ENCODE measurements around the gene ZFYVE28.

ZFYVE28 gene

DNA sequence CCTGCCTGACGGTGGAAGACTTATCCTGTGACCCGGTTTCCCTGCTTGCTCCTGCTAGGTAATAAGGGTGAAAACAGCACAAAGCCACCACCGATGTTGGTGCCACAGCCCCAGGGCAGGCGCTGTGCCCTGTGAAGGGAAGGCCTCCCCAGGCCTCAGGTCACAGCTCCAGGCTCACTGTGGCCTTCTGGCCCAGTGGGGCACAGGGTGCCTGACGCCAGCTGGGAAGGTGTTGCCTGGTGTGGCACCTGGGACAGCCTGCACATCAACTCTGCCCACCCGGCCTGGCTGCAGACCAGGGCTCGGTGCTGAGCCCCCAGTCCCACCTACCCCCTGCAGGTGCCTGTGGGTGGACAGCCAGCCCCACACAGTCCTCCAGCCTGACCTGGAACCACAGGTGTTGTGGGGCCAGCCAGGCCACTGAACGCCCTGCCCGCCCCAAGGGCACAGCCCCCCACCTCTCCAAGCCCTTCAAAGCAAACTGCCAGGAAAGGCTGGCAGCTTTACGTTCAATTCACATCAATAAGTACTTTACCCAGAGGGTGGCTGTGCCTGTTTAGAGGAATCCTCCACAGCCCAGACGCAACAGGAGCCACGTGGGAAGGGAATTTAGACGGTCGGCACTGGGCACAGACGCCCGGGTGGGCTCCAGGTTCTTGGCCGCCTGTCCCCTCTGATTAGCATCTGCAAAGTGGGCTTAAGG lies 54.3 kb downstream of the ZFYVE28 start:
- intact Hi-C loops (cut with DNase I), result no loop called here
- no peak for DNase-seq

DNA sequence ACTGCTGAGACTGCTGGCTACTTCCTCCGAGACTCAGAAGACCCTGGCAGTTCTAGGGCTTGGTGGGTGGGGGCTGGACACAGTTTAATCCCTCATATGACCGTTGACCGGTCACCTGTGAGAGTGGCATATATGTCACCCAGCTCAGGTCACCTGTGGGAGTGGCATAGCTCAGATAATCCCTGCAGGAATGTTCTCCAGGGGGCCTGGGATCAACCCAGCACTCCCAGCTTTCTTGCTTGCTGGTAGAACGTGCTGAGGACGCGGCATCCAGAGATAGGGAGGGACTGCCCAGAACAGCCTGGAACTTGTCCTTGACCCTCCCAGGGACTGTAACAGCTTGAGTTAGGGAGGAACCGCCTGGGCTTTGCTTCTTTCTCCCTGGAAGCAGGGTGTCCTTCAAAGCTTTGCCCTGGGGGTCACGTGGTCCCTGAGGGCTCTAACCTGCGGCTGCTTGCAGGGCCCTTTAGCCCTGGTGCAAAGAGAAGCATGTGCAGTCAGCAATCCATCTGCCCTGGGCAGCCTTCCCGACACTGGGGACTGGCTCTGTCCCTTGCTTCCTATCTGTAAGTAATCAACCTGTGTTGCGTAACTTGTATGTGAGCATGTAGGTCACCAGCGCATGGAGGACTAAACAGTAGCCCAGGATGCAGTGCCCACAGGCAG lies 55.3 kb downstream of the ZFYVE28 start:
- intact Hi-C loops (cut with DNase I), result no loop called here
- DNase-seq, result peak in 1 of 42 donors; percentile 6

DNA sequence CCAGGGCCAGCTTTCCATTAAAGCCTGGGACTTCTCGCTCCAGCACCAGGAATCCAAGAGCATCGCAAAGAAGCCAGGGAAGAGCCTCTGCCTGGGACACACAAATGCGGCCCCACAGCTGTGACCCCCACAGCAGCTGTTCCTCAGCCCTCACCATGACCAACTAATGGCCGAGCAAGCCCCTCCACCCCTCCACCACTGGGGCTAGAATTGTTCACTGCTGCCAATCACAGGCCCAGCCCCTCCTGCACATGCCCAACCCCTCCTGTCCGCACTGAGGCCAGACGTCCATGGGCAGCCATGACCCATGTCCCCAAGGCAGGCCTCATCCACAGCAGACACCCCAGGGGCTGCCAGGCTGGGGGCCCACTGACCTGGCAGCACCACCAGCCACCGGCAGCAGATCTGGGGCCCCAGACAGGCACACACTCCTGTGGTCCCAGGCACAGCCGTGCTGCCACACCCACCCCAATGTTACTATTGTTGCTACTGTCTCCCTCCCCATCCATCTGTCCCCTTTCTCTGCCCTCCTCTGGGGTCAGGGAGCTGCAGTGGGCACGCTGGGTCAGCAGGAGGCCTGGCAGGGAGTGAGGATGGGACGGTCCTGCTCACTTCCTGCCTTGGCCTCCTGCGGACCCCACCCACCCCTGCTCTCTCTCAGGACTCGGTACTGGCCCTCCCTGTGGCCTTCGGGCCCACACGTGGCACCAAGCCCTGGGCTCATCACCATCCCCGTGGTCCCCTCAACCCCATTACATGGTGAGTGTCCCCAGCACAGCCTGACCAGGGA lies 56.0 kb downstream of the ZFYVE28 start:
- intact Hi-C loops (cut with DNase I), result no loop called here
- peak in 1 of 42 donors; percentile 4 for DNase-seq

DNA sequence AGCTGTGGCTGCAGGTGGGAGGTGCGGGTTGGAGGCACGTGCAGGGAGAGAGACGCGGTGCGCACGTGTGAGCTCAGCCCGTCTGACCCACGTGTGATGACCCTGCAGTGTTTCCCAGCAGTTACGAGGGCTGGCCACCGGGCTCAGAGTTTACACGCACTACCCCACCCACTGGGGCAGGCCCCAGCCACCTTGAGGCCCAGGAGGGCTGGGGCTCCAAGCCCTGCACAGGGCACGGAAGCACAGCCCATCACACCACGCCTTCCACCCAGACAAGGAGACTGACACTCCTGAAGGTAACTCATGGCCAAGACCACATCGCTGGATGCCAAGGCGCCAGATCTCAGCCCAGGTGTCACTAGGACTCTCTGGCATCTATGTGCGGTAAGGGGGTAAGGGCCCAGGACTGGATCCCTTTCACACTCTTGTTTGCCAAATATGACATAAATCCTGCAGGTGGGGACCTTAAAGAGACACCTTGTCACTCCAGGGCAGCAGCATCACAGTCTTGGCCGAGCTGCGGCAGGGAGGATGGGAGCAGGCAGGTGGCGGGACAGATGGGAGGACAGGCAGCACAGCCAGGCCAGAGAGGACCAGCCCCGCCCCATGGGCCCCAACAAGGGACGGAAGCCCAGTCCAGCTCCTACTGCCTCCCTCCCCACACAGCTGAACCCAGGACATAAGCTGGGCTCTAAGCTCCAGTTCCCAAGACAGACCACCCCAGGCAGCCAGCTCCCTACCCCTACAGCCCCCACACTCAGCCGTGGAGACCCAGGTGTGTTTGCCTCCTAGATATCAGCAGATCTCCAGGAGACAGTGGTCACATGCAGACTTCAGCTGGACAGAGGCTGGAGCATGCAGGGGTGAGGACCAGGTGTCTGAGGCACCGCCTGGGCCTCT lies 56.8 kb downstream of the ZFYVE28 start:
- intact Hi-C loops (cut with DNase I), result no loop called here
- peak in 1 of 42 donors; percentile 3 for DNase-seq

DNA sequence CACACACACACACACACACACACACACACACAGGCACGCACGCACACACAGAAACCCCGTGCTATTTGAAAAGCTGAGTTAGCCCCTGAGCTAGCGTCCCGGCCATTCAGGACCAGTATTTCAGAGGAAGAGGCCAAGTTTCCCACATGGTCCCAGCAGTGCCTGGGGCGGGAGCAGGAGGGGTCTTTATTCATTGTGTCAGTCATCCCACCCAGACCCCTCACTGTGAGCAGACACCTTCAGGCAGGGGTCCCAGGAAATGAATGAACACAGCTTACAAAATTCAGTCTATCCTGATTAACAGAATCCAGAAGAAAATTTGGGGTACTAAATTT lies 58.1 kb downstream of the ZFYVE28 start:
- intact Hi-C loops (cut with DNase I), result no loop called here
- DNase-seq, result peak in 1 of 42 donors; percentile 5

DNA sequence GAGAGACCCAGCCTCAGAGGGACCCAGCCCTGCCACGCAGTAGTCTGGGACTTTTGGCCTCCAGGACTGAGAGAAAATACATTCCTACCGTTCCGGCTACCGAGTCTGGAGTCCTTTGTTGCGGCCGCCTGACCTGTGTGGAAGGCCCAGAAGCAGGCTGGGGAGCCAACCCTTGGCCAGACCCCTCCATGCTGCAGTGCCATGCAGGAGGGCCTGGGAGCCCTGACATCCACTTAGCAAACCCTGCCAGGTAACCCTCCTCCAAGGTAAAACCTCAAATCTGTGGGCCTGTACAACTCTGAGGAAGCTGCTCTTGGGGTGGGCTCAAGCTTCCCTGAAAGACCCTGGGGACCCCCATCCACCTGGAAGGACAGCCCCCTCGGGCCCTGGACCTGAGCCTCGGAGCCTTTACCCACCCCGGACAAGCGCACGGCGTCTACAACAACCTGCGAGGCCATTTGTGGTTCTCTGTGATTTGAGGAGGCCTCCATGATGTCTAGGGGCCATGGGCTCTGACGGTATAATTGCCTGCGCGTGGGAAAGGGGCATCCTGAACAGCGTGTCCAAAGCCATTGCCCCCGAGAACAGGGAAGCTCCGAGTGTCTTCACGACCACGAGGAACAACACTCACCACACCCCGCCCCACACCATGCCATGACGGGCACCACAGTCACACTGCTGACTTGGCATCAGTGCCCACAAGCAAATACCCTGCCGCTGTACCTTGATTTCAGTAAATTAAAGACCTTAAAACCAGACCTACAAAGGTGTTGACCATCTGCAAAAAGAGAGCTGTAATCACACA lies 58.7 kb downstream of the ZFYVE28 start:
- DNase-seq, result peak in 1 of 42 donors; percentile 3
- intact Hi-C loops (cut with DNase I), result no loop called here

DNA sequence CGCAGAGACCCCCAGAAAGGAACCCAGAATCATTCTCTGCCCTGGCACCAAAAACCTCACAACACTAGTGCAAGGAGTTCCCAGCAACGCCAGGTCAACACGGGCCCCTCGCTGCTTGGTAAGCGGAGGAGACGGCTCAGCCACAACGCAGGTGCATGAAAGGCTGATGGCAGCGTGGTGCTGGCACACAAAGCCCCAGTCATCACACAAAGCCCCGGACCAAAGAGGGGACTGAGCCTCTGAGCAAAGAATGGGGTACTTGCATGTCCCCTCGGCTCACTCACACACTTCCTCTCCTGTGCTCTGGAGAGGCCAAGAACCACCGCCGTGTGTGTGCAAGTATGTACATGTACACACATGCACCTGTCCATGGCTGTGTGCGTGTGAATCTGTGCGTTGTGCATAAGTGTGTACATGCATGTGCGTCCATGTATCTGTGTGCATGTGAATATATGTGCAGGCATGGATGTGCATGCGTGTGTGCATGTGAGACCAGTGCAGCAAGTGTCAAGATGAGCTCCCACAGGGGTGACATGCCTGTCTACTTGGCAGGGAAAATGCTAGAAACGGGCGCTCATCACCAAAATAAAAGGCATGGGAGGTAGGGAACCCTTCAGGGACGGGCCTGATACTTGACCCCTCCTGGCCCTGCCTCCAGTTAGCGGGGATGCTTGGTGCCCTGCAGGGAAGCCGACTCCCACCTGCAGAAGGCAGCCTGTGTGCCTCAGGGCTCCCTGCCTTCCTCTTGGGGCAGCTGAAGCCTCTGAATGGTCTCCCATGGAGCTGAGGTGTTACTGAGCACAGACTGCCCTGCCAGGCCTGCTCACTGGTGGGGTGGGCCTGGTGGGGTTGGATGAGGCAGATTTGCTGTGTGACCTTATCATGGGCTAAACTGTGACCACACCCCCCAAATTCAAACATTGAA lies 60.4 kb downstream of the ZFYVE28 start:
- peak in 1 of 42 donors; percentile 3 for DNase-seq
- intact Hi-C loops (cut with DNase I), result no loop called here

DNA sequence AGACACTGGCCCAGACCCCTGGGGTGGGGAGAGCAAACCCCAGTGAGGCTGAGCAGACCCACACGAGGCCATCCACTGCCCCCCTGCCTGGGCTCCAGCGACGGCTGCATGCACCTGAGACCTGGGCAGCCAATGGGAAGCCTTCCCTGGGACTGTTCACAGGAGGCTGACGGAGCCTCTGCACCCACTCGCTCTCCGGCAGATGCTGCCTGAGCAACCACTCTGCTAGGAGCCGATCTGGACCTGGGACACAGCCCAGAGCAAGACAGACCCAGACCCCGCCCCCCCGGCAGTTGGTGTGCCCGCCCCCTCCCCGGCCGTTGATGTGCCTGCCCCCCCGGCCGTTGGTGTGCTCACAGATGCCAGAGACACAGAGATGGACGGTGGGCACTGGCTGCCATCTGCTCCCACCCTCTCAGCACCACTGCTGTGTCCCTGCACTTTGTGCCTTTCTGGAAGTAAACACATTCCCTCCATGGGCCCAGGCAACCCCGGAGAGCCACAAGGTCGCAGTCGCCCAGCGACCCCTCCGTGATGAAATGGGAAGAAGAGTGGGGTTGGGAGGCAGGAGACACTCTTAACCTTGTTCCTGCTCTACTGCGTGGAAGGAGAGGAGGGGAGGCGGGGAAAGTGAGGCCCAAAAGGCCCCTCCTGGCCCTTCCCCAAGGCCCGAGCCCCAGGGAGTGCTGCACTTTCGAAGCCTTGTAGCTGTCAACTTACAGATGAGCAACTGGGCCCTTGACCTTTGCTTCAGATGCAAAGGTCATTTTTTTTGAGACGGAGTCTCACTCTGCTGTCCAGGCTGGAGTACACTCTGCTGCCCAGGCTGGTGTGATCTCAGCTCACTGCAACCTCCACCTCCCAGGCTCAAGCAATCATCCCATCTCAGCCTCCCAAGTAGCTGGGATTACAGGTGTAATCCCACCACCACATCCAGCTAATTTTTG lies 62.0 kb downstream of the ZFYVE28 start:
- intact Hi-C loops (cut with DNase I), result no loop called here

DNA sequence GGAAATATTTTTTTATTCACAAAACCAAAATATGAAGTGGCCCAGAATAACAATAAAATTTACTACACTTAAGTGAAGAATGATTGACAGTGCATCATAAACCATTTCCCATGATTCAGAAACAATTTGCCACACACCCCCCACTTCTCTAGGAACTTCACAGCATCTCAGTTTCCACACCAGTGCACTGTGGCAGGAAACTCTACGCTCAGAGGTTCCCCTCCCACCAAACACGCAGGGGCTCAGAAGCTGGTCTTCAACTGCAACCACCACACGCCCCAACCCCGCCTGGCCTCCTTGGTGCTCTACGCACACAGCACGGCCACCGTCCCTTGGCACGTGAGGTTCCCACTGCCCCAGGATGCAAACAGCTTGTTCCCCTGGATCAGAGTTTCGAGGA lies 63.7 kb downstream of the ZFYVE28 start:
- intact Hi-C loops (cut with DNase I), result no loop called here
- DNase-seq, result peak in 1 of 42 donors; percentile 1

More for the DNA sequence above, 62.0 kb downstream of the ZFYVE28 start:
- peak in 1 of 42 donors; percentile 3 for DNase-seq

DNA sequence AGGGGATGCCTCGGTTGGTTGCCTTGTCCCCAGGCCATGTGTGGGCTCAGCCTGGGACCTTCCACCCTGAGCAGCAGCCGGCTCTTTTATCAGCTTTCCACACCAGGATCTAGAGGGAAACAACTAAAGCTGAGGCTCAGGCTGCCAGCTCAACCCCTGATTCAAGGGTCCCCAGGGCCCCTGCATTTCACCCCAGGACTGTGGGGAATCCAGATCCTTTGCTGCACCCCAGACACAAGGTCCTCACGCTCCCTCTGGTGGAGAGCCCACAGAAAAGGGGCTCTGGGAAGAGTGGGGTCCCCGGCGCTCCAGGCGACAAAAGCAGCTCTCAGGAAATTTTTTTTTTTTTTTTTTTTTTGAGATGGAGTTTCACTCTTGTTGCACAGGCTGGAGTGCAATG lies 64.3 kb downstream of the ZFYVE28 start:
- peak in 3 of 42 donors; percentile 4 to 25 (median 16) for DNase-seq
- intact Hi-C loops (cut with DNase I), result no loop called here

DNA sequence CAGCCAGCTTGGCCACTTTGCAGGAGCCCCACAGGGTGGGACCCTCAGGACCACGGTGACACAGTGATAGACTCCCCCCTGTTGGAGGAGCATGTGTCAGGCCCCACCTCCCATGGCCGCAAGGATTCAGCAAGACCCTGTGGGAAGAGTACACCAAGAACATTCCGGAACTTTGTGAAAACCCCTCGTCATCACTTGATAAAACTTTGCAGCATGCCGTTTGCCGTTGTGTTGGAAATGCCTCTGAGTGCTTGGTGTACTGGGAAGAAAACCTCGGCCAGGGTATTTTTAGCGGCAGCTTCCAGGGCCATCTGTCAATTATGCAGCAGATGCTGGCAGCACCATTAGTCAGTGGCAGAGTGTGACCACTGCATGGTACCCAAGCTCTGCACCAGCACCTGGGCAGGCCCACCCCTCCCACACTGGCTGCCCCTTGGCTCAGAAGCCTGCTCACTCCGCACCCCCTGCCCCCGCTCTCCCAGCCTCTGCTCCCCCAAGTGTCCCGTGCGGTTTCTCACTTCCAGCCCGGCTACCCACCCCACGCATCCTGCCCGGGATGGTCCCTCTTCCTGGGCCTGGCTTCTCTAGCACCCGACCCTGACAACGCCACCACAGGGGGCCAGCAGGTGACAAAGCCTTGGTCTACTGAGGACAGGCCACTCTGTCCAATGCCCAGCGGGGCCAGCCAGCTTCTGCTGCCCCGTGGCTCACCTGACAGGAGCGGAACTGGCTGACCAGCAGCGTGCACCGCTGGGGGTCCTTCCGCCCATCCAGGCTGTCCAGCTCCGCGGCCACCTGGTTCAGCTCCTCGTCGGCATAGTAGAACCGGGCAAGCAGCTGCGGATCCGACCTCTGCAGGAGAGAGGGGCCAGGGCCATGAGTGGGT lies 65.0 kb downstream of the ZFYVE28 start:
- intact Hi-C loops (cut with DNase I), result no loop called here
- peak in 9 of 42 donors; percentile 13 to 52 (median 25) for DNase-seq

DNA sequence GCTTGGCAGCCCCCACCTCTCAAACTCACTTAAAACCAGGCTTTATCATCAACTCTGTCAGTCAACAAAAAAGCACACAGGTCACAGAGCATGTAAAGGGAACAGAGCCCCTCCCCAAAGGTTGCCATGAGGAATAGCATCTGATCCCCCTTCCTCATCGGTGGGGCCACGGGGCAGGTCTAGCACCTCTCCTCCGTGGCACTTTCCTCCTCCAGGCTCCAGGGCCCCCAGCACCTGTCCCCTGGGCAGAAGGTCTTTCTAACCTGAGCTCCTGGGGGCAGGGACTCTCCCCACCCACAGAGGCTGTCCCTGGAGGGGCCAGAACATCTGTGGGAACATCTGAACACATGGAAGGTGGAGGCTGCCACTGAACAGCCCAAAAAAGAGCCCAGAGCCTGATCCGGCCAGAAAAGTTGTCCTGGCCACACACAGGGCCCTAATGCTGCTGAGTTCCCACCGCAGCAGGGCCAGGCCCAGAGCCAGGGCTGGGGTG lies 65.7 kb downstream of the ZFYVE28 start:
- intact Hi-C loops (cut with DNase I), result no loop called here
- peak in 12 of 42 donors; percentile 1 to 30 (median 6) for DNase-seq

DNA sequence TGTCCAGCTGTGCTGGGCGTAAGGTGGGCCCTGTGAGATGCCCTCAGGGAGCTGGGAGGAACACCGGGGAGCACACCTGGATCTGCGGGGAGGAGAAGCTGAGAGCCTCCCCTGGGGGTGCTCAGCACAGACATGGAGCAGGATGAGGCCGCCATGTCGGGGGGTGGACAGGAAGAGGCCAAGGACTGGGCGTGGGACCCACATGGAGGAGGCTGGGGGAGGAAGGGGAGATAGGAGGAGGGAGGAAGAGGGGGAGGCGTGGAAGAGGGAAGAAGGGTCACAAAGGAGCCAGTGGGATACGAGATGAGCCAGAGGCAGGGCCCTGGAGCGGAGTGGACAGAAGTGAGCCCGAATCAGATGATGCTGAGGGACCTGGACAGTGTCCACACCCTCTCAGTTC lies 66.3 kb downstream of the ZFYVE28 start:
- peak in 13 of 42 donors; percentile 1 to 35 (median 8) for DNase-seq
- intact Hi-C loops (cut with DNase I), result no loop called here

DNA sequence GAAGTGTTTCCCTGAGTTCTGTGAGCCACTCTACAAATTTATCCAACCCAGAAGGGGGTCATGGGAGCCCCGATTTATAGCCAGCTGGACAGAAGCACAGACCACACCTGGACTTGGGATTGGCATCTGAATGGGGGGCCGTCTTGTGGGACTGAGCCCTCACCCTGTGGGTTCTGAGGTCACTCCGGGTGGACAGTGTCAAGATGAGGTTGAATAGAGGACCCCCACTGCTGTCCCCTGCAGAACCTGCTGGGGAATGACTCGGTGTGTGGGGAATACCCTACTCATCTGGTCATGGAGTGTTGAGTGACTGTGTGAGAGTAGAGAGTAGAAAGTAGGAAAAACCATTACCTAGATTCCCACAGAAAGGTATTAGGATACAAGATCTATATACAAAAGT lies 67.5 kb downstream of the ZFYVE28 start:
- intact Hi-C loops (cut with DNase I), result no loop called here
- peak in 13 of 42 donors; percentile 0 to 36 (median 5) for DNase-seq

DNA sequence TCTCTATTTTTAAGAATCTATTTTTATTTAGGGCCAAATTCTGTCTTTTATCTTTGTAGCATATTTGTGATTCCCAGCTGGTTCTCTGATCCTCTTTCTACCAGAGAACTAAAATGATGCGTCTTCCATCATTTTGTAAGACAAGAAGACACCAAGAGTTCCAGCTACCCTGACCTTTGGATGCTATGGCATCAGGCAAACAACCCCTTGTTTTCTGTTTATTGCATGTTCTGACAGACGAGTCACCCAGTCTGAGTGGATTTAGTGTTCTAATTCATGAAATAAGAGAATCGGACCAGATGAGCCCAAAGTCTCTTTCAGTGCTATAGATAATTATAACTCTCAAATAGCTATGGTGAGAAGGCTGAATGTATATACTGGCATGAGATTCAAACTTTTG lies 69.7 kb downstream of the ZFYVE28 start:
- DNase-seq, result peak in 1 of 42 donors; percentile 1
- intact Hi-C loops (cut with DNase I), result no loop called here
